Stimulated activated CD4-positive, alpha-beta T cell treated with anti-CD3 and anti-CD28 coated beads, Interleukin-1b, Interleukin-23, amount 100 ng/mL, for 1 hour (primary cell): ENCODE data around the gene ZNF385C.

Source experiments
- DNase-seq, 2 donors: peaks; one replicate each; pipeline ENCODE4 v3.0.0-alpha.2; 2020; ENCODE audit warnings: low read depth in 2 of 2

ZNF385C gene

DNA sequence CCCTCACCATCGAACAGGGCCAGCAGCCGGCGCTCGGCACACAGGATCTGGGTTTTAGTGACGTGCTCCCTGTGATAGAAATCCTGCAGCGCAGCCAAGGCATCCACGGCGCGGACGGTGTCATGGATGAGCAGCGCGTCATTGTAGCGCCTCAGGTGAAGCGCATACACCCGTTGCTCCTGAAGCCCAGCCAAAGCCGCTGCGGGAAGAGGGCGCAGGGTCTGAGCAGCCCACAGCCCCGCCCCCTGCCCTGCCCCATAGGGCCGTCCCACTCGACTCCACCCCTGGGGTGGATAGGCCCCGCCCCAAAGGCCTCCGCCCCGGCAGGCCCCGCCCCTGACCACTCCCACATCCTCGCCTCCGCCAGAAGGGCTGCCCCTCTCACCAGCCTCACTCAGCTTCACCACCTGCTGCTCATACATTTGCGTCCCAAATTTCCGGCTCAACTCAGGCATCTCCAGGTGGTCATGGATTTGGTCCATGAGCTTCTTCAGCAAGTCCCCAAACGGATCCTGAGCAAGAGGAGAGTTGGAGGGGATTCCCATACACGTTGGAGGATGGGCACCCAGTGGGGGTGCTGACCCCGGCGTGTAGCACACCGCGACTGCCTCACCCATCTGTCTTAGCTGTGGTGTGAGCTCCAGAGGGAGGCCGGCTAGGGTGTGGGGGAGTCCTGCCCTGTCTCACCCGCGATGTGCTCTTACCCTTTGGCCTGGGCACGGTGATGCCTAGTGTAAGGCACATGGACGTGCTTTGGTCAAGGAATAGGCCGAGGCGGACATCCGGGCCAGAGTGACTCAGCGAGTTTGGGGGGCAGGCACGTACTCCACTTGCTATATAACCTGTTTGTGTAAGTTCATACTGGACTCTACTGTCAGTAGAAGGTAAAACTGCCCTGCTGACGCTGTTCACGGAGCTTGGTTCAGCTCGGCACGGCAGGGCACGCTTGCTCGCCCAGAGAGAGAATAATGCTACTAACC, 9.6 kb upstream of the ZNF385C start:
- peak; percentile 85 to 86 for DNase-seq

DNA sequence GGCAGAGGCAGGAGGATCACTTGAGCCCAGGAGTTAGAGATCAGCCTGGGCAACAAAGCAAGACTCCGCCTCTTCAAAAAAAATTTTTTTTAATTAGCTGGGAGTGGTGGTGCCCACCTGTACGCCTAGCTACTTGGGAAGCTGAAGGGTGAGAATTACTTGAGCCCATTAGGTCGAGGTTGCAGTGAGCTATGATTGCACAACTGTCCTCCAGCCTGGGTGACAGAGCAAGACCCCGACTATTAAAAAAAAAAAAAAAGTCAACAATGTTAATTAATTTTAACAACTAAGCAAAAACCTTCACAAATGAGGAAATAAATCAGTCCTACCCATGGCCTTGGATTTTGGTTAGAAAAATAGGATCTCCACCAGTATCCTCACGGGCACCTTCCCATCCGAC, 8.9 kb upstream of the ZNF385C start:
- no peak for DNase-seq

DNA sequence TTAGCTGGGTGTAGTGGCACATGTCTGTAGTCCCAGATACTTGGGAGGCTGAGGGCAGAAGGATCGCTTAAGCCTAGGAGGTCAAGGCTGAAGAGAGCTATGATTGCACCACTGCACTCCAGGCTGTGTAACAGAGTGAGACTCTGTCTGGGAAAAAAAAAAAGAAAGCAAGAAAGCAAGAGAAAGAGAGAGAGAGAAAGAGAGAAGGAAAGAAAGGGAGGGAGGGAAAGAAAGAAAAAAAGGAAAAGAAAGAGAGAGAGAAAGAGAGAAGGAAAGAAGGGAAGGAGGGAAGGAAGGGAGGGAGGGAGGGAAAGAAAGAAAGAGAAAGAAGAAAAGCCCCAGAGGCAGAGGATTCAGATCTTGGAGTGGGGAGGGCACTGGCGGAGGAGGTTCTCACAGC, 7.7 kb upstream of the ZNF385C start:
- no peak for DNase-seq

DNA sequence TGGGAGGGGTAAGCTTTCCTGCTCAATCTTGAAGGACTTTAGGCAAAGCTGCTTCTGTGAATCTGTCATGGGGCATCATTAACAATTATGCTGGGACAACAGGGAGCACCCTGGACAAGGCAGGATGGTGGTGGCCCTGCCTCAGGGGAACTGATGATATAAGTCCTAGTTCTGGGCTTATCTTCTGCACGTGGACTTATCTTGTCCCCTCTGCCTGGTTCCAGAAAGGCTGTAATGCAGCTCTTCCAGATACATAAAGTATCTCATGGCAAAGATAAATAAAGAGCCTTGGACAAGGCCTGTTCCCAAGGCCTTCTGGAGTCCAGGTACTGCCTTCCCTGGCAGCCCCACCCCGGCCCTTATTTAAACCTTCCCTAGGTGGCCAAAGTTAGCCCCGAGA, 6.0 kb upstream of the ZNF385C start:
- no peak for DNase-seq

- no peak for DNase-seq
Observed at GRCh38 chr17:42103221-42103954, 5.1 kb upstream of the ZNF385C start.

DNA sequence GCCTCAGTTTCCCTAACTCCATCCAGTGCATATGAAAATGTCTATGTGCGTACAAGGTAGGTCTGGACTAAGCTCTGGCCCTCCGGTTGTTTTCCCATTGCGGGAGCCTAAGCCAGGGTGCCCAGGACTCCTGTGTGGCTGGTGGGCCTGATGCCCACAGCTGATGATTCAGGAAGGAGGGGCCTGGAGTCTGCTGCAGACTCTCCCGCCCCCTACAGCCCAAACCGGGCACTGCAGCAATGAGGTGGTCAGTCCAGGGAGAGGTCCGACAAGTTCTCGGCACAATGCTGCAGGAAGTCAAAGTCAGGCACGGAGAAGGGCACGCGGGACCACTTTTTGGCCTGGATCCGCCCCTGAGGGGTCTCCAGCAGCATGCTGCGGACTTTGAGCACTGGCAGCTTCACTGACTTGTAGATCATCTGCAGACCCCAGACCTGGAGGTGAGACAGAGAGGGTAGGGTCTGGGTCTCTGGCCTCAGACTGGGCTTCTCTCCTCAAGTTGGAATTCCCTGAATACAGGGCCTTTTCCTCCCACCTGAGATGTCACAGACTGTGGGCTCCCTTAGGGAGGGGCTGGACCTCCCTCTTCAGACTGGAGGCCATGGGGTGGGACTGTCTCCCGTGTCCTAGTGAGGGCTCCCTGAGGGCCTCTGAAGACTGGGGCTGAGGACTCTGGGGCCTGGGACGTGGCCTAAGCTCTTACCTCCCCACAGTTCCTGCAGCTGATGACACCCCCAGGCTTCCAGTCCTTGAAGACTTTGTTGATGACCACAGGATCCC, 3.4 kb upstream of the ZNF385C start:
- peak in 1 of 2 donors; percentile 39 for DNase-seq

DNA sequence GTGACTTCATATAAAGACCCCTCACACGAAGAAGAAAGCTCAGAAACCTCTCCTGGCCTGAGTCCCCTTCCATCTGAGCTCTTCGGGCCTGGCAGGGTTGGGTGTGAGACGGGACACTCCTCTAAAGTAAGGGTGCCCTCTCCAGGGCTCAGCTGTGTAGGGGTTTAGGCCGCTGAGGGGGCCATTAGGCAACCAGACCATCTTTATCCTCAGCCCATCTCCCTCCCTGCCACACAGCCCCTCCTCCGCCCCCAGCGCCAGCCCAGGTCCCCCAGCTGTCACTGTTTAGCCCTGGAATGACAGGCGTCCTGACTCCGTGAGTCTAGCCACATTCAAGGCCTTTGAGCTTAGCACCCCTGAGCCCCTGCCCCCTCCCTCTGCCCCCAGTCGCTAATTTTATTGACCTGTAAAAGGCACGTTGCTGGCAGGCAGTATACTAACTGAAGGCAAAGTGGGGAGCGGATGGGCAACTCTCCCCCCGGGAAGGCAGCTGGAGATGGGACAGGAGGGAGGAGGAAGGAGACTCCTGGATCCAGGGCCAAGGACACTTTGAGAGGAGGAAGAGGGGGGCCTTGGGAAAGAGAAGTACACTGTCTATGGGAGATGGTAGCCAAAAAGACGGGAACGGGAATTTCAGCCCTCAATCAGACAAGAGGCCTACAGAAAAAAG, 592 bp upstream of the ZNF385C start:
- DNase-seq: no peak

DNA sequence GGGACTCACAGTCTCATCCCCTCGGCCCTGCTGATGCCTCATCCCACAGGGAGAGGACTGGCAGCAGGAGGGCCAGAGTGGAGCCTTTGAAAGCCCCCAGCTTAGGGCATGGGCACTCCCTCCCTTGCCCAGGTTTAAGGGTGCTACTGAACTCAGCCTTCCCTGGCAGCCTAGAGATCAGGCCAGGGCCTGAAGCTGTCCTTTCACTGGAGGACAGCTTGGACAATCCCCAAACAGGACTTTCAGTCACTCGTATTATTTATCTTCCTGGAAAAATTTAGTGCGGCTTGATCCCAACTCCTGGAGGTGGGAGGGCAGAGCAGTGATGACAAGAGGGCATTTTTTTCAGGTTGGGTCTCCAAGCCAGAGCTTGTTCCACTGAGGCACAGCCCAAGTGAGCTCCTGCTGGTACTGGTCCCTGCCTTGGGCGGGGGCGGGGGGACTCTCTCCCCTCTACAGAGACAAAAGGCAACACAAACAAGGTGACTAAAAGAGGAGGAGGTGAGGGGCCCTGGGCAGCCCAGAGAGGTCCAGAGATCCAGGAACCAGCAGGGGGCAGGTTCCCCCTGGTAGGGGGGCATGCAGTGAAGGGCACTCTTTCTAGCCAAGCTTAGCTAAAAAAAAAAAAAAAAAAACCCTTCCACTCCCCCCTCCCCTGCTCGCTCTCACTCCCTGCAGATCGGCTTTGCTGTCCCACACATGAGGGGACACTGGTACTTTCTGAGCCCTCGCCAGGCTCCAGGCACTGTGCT, 1.7 kb downstream of the ZNF385C start:
- DNase-seq: no peak

- no peak for DNase-seq
Observed at GRCh38 chr17:42094375-42095069, 3.8 kb downstream of the ZNF385C start.

GRCh38 chr17:42092939-42093338, 5.3 kb downstream of the ZNF385C start:
- DNase-seq: no peak

DNA sequence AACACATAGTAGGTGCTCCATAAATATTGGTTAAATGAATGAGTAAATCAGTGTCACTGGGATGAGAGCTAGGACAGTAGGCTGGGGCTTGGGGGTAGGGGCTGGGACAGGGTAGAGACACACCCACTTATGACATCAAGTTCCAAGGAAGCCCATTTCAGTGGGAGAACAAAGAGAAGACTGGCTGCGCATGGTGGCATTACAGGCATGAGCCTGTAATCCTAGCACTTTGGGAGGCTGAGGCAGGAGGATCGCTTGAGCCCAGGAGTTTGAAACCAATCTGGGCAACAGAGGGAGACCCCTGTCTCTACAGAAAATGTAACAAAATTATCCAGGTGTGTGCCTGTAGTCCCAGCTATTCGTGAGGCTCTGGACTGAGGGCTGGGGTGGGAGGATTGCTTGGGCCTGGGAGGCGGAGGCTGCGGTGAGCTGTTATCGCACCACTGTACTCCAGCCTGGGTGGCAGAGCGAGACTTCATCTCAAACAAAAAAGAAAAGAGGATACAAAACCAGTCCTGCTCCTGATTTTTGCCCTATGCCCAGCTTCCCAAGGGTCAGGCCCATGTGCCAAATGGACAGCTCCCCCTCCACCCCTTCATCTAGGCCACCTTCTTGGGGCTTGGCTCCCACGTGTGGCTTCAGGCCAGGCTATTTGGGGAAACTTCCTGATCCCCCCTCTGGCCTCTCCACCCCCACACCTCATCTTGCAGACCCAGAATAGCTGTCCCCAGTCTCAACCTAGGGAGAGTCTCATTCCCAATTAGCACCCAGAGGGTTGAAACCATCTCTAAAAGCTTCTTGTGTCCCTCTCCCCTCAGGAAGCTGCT, 7.1 kb downstream of the ZNF385C start:
- no peak for DNase-seq

GRCh38 chr17:42088736-42089135, 9.5 kb downstream of the ZNF385C start:
- no peak for DNase-seq

- DNase-seq: no peak
Observed at GRCh38 chr17:42087736-42088705, 10.3 kb downstream of the ZNF385C start.

DNA sequence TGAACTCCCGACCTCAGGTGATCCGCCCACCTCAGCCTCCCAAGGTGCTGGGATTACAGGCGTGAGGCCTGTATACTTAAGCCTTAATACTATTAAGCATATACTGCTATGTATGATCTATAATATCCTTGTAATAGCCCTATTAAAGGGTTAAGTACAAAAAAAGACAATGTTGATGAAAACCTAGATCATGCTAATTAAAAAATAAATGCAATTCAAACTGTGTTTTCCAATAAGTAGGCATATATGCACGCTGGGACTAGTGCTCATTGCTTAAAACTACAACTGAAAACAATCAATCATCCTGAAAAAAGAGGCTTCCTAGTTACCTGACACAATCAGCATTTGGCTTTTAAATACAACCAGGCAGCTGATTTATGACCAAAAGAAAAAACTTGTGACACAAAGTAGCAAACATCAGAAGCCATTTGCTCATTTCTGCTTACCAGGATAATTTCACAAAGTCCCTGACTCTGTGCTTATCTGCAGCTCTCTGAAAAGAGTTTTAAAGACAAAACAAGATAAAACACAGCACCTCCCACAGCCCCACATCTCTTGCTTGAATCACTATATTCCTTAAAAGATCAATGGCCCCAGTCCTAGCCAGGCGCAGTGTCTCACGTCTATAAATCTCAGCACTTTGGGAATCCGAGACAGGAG, 11.1 kb downstream of the ZNF385C start:
- no peak for DNase-seq

DNA sequence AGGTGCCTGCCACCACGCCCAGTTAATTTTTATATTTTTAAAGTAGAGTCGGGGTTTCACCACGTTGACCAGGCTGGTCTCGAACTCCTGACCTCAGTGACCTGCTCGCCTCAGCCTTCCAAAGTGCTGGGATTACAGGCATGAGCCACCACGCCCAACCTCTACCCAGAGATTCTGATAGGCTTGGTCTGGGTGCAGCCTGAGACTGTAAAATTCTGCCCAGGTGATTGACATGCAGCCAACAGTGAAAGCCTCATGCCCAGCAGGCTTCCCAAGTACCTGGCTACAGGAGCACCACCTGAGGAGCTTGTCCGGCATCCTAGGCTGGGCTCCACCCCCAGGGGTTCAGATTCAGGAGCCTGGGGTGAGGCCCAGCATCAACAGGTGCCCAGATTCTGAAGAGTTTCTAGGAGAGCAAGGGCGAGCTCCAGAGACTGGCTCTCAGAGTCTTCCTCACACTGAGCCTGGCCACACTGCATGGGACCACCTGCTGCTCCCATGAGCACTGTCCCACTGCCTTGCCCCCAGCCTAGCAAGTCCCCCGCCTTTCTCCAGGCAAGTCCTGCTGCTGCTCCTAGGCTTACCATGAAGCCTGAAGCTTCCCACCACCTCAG, 16.6 kb downstream of the ZNF385C start:
- DNase-seq: no peak

- no peak for DNase-seq
Observed at GRCh38 chr17:42079541-42079940, 18.7 kb downstream of the ZNF385C start.

DNA sequence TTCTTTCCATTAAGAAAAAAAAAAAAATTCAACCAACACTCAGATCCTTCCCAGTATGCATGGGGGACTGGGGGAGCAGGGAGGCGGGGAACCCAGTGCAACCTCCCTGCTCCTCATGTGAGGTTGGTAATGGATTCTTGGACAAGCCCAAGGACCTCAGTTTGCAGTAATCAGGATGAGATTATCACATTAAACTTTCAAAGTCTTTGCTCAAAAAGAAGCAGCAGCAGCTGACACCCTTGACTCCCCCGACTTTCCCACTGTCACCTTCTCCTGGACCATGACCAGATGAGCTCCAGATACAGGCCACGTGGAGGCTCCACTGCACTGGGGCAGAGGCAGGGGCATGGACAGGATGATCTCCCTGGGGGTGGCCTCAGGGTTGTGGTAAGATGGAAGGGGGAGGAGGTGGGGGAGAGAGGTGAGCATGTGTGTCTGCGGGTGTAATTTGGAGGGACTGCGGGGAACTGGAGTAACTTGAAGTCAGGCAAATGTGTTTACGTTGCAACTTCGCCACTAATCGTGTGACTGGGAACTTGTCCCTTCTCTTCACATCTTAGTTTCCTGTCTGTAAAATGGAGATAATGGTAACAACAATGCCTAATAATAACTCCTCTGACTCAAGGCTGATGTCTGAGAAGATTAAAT, 19.8 kb downstream of the ZNF385C start:
- DNase-seq: no peak
